Measurements from ENCODE around the gene DGCR6L. TPM values are rescaled to one million over a fixed set of nuclear protein-coding genes. Genes with fewer than 3 reads are reported as not detected.
A peak's percentile ranks its signal among the peaks of the same experiment; 100 is the strongest.
"Not testable (repeated sequence)": the region's sequence is repeated elsewhere in the genome, so short reads cannot be mapped to it uniquely, and the experiment has no call there.

DGCR6L gene
- total RNA-seq: 83.5 and 100 TPM in 2 replicates

DNA sequence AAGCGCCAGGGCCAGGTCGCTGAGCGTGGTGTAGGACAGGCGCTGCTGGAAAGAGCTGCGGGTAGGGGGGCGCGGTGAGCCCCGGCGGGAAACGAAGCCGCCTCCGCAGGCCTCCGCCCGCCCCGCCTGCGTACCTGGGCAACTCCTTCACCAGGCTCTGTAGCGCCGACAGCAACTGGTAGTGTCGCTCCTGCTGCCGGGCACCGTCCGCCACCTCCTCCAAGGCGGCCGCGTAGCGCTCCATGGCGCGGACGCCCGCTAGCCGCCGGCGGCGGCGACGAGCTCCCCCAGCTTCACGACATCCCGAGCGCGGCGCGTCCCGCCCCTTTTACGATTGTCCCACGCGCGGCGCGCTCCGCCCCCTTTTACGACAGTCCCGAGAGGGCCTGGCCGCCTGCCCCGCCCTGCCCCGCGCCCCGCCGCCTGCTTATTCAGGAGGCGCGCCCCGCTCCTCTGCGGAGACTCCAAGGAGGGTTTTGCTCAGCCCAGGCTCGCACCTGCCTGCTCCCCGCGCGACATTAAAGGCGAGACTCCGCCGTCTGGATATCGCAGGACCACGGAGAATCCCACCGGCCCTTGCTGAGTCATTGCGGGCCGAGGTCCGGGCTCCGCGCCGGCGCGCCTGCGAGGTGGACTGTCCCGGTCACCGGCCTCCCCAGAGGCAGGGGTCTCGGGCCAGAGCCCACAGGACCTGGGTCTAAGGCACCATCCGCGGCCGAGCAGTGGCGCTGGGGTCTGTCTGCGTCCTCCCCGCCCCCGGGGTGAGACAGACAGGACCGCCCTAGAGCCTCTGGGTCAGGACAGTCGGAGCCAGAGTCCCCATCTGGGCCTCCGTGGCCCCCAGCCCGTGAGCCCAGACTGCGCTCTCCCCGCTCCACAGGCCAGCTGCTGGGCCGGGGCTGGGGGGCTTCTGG lies at the start of gene DGCR6L:
Gene DGCR6L (minus strand): TSS at position 316 of the 914 bp plus-strand sequence. CDS start 72 bp downstream, at position 244.
- no peak for TF ChIP-seq CTCF (IDR thresholded peaks at IDR 0.05; ENCODE audit: insufficient read depth, low read length, poor library complexity, severe bottlenecking)
- Histone ChIP-seq H3K36me3 (ENCODE audit: control insufficient read depth, insufficient read depth, low read length) (no peaks in the 10 kb centered on the region), H3K4me3 (ENCODE audit: low read depth, low read length) (peak within 1 kb of the TSS; percentile 63), H3K27me3 (ENCODE audit: control insufficient read depth, insufficient read depth, low read length) (no peaks in the 10 kb centered on the region)
- DNase-seq (ENCODE audit: low read depth): peak; percentile 56

GRCh38 chr22:20368875-20369274 lies 49.0 kb upstream of the DGCR6L start:
- not testable (repeated sequence) for H3K36me3 ChIP-seq (ENCODE audit: control insufficient read depth, insufficient read depth, low read length); H3K4me3 ChIP-seq (ENCODE audit: low read depth, low read length); H3K27me3 ChIP-seq (ENCODE audit: control insufficient read depth, insufficient read depth, low read length); DNase-seq (ENCODE audit: low read depth)

DNA sequence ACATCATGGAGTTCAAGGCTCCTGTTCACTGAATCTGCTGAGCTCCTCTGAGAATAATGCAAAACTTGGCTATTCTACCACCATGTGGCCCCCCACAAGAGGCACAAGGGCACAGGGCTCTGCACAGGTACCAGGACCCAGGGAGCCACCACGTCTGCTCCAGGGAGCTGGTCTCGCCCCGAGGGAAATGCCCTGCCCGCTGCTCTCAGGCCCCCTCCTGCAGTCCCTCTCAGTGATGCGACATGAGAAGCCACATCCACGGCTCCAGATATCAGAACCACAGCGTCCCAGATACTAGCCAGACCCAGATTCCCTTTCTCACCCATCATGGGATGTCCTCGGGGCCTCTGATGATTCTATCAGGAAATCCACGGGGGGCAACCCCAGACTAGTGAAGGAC lies 47.0 kb upstream of the DGCR6L start:
- not testable (repeated sequence) for DNase-seq (ENCODE audit: low read depth); H3K36me3 ChIP-seq (ENCODE audit: control insufficient read depth, insufficient read depth, low read length); H3K27me3 ChIP-seq (ENCODE audit: control insufficient read depth, insufficient read depth, low read length); H3K4me3 ChIP-seq (ENCODE audit: low read depth, low read length)

DNA sequence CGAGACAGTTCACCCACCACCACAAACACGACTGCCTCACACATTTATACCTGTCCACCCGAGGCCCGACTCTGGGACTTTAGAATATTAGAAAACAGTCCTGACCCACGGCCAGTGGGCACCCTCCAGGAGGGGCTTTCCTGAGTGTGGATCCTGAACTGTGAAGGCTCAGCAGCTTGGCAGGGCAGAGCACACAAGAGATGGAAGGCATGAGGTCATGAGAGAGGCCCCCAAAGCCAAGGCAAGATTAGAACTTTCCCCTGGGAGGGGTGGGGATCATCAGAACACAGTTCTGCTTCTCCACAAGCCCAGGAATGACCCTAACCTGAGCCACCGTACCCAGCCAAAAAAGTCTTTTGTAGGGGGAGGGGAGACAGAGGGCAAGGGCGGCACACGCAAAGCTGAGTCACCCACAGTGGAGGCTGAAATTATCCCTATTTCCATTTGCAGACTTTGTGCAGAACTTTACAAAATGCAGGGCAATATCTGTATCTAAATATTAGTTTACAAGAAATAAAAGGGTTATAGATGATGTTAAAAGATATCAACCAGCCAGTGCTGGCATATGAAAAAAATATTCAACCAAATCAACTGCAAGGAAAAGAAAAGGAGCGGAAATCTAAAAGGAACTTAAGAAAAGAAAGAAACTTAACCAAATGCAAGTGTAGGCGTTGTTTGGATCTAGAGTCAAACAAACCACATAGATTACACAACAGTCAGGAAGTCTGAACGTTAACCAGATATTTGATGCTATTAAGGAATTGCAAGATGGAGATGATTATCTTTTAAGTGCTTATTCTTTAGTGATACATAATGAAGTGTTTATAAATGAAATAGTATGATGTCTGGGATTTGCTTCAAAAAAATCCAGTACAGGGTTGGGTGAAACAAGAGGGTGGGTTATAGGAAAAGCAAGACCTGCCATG lies 44.7 kb upstream of the DGCR6L start:
- not testable (repeated sequence) for DNase-seq (ENCODE audit: low read depth); H3K36me3 ChIP-seq (ENCODE audit: control insufficient read depth, insufficient read depth, low read length); H3K4me3 ChIP-seq (ENCODE audit: low read depth, low read length); H3K27me3 ChIP-seq (ENCODE audit: control insufficient read depth, insufficient read depth, low read length)

DNA sequence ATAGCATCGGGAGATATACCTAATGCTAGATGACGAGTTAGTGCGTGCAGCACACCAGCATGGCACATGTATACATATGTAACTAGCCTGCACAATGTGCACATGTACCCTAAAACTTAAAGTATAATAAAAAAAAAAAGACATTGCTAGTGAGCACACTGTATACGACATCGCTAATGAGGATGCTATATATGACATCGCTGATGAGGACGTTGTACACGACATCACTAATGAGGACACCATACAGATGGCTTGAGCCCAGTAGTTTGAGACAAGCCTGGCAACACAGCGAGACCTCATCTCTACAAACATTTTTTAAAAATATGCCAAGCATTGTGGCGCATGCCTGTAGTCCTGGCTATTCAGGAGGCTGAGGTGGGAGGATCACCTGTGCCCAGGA lies 42.5 kb upstream of the DGCR6L start:
- not testable (repeated sequence) for H3K4me3 ChIP-seq (ENCODE audit: low read depth, low read length); DNase-seq (ENCODE audit: low read depth); H3K36me3 ChIP-seq (ENCODE audit: control insufficient read depth, insufficient read depth, low read length); H3K27me3 ChIP-seq (ENCODE audit: control insufficient read depth, insufficient read depth, low read length)

DNA sequence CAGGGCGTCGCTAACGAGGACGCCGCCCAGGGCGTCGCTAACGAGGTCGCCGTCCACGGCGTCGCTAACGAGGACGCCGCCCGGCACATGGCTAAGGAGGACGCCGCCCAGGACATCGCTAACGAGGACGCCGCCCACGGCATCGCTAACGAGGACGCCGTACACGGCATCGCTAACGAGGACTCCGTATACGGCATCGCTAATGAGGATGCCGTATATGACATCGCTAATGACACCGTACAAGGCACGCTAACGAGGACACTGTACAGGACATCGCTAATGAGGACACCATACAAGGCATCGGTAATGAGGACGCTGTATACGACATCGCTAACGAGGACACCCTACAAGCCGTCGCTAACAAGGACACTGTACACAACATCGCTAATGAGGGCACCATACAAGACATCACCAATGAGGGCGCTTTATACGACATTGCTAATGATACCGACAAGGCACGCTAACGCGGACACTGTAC lies 41.9 kb upstream of the DGCR6L start:
- DNase-seq (ENCODE audit: low read depth); H3K4me3 ChIP-seq (ENCODE audit: low read depth, low read length); H3K27me3 ChIP-seq (ENCODE audit: control insufficient read depth, insufficient read depth, low read length); H3K36me3 ChIP-seq (ENCODE audit: control insufficient read depth, insufficient read depth, low read length): not testable (repeated sequence)

- not testable (repeated sequence) for H3K4me3 ChIP-seq (ENCODE audit: low read depth, low read length); DNase-seq (ENCODE audit: low read depth); H3K36me3 ChIP-seq (ENCODE audit: control insufficient read depth, insufficient read depth, low read length); H3K27me3 ChIP-seq (ENCODE audit: control insufficient read depth, insufficient read depth, low read length)
Measured at GRCh38 chr22:20360866-20361751, 41.2 kb upstream of the DGCR6L start.

DNA sequence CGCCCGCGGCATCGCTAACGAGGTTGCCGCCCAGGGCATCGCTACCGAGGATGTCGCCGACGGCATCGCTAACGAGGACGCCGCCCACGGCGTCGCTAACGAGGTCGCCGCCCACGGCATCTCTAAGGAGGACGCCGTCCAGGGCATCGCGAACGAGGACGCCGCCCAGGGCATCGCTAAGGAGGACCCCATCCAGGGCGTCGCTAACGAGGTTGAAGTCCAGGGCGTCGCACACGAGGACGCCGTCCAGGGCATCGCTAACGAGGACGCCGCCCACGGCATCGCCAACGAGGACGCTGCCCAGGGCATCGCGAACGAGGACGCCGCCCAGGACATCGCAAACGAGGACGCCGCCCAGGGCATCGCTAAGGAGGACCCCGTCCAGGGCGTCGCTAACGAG lies 40.4 kb upstream of the DGCR6L start:
- not testable (repeated sequence) for H3K4me3 ChIP-seq (ENCODE audit: low read depth, low read length); DNase-seq (ENCODE audit: low read depth); H3K27me3 ChIP-seq (ENCODE audit: control insufficient read depth, insufficient read depth, low read length); H3K36me3 ChIP-seq (ENCODE audit: control insufficient read depth, insufficient read depth, low read length)

DNA sequence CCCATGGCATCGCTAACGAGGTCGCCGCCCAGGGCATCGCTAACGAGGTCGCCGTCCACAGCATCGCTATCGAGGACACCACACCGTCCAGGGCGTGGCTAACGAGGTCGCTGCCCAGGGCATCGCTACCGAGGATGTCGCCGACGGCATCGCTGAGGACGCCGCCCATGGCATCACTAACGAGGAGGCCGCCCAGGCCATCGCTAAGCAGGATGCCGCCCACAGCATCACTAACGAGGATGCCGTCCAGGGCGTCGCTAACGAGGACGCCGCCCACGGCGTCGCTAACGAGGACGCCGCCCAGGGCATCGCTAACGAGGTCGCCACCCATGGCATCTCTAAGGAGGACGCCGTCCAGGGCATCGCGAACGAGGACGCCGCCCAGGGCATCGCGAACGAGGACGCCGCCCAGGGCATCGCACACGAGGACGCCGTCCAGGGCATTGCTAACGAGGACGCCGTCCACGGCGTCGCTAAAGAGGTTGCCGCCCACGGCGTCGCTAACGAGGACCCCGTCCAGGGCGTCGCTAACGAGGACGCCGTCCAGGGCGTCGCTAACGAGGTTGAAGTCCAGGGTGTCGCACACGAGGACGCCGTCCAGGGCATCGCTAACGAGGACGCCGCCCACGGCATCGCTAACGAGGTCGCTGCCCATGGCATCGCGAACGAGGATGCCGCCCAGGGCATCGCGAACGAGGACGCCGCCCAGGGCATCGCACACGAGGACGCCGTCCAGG lies 38.8 kb upstream of the DGCR6L start:
- not testable (repeated sequence) for H3K36me3 ChIP-seq (ENCODE audit: control insufficient read depth, insufficient read depth, low read length); DNase-seq (ENCODE audit: low read depth); H3K27me3 ChIP-seq (ENCODE audit: control insufficient read depth, insufficient read depth, low read length); H3K4me3 ChIP-seq (ENCODE audit: low read depth, low read length)

GRCh38 chr22:20357967-20358366 lies 38.1 kb upstream of the DGCR6L start:
- not testable (repeated sequence) for H3K27me3 ChIP-seq (ENCODE audit: control insufficient read depth, insufficient read depth, low read length); DNase-seq (ENCODE audit: low read depth); H3K4me3 ChIP-seq (ENCODE audit: low read depth, low read length); H3K36me3 ChIP-seq (ENCODE audit: control insufficient read depth, insufficient read depth, low read length)

- DNase-seq (ENCODE audit: low read depth); H3K36me3 ChIP-seq (ENCODE audit: control insufficient read depth, insufficient read depth, low read length); H3K27me3 ChIP-seq (ENCODE audit: control insufficient read depth, insufficient read depth, low read length); H3K4me3 ChIP-seq (ENCODE audit: low read depth, low read length): not testable (repeated sequence)
Measured at GRCh38 chr22:20356906-20357305, 37.0 kb upstream of the DGCR6L start.

DNA sequence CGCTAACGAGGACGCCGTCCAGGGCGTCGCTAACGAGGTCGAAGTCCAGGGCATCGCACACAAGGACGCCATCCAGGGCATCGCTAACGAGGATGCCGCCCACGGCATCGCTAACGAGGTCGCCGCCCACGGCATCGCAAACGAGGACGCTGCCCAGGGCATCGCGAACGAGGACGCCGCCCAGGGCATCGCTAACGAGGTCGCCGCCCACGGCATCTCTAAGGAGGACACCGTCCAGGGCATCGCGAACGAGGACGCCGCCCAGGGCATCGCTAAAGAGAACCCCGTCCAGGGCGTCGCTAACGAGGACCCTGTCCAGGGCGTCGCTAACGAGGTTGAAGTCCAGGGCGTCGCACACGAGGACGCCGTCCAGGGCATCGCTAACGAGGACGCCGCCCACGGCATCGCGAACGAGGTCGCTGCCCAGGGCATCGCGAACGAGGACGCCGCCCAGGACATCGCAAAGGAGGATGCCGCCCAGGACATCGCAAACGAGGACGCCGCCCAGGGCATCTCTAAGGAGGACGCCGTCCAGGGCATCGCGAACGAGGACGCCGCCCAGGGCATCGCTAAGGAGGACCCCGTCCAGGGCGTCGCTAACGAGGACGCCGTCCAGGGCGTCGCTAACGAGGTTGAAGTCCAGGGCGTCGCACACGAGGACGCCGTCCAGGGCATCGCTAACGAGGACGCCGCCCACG lies 36.2 kb upstream of the DGCR6L start:
- not testable (repeated sequence) for DNase-seq (ENCODE audit: low read depth)

More for the DNA sequence above, 36.2 kb upstream of the DGCR6L start:
- H3K27me3 ChIP-seq (ENCODE audit: control insufficient read depth, insufficient read depth, low read length); H3K4me3 ChIP-seq (ENCODE audit: low read depth, low read length); H3K36me3 ChIP-seq (ENCODE audit: control insufficient read depth, insufficient read depth, low read length): not testable (repeated sequence)
